ENCODE measurements around the gene TM9SF4.

Gene TM9SF4

DNA sequence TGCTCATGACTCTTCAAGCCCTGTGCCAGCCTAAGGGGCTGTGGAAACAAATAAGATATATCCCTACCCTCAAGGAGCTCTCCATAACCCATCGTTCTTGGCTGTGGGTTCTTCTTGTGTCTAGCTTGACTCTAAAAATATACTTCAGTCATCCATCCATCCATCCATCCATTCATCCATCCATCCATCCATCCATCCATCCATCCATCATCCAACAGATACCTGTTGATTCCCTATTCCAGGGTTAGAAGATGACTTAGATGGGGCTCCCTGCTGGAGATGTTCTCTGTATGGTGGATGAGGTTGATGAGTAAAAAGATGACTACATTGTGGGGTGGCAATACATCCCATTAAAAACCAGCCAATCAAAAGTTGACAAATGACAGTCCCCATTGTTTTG is 34.0 kb upstream of the TM9SF4 start:
- no peak for TF ChIP-seq JUND (IDR thresholded peaks at IDR 0.05; ENCODE audit: low read depth)
- no peak for DNase-seq (ENCODE audit: low read depth in 1 of 2, low spot score in 1 of 2)
- in situ Hi-C loops (cut with HindIII; ENCODE audit: low pct_unique_long_range_greater_than_20kb, low sequenced_read_pairs), result no loop called here

- no peak for TF ChIP-seq JUND (IDR thresholded peaks at IDR 0.05; ENCODE audit: low read depth)
- no peak for DNase-seq (ENCODE audit: low read depth in 1 of 2, low spot score in 1 of 2)
Observed at GRCh38 chr20:32077190-32077589, 32.3 kb upstream of the TM9SF4 start.

DNA sequence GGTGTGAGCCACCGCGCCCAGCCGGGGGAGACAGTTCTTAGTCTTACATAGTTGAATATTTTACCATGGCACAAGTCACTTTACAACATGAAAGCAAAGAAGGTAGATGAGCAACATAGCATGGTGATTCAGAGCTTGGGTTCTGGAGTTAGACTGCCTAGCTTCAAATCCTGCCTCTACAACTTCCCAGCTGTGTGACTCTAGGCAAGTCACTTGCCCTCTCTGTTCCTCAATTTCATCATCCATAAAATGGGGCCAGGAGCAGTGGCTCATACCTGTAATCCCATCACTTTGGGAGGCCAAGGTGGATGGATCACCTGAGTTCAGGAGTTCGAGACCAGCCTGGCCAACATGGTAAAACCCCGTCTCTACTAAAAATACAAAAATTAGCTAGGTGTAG is 31.2 kb upstream of the TM9SF4 start:
- no peak for TF ChIP-seq JUND (IDR thresholded peaks at IDR 0.05; ENCODE audit: low read depth)
- in situ Hi-C loops (cut with HindIII; ENCODE audit: low pct_unique_long_range_greater_than_20kb, low sequenced_read_pairs), result no loop called here
- no peak for DNase-seq (ENCODE audit: low read depth in 1 of 2, low spot score in 1 of 2)

More at GRCh38 chr20:32077190-32077589, 32.3 kb upstream of the TM9SF4 start:
- in situ Hi-C loops (cut with HindIII; ENCODE audit: low pct_unique_long_range_greater_than_20kb, low sequenced_read_pairs), result no loop called here

- TF ChIP-seq JUND (IDR thresholded peaks at IDR 0.05; ENCODE audit: low read depth), result no peak
- no peak for DNase-seq (ENCODE audit: low read depth in 1 of 2, low spot score in 1 of 2)
- in situ Hi-C loops (cut with HindIII; ENCODE audit: low pct_unique_long_range_greater_than_20kb, low sequenced_read_pairs), result no loop called here
Observed at GRCh38 chr20:32078791-32079190, 30.7 kb upstream of the TM9SF4 start.

DNA sequence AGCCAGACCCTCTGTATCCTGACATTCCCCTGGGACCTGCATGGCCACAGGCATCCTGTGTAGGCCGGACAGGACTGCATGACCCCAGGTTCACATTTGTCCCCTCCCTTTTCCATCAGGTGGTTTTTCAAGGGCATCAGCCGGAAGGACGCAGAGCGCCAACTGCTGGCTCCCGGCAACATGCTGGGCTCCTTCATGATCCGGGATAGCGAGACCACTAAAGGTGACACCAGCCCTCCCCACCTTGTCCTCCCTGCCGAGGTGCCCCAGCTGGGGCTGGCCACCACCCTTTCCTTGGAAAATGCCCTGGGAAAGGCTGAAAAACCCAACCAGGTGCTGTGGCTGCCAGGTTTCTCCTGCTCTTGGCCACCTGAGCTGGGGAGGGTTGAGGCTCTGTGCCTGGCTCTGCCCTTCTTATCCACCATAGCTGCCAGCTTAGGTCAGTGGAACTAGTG is 29.8 kb upstream of the TM9SF4 start:
- in situ Hi-C loops (cut with HindIII; ENCODE audit: low pct_unique_long_range_greater_than_20kb, low sequenced_read_pairs), result no loop called here

GRCh38 chr20:32080783-32081182 is 28.7 kb upstream of the TM9SF4 start:
- in situ Hi-C loops (cut with HindIII; ENCODE audit: low pct_unique_long_range_greater_than_20kb, low sequenced_read_pairs), result no loop called here
- no peak for TF ChIP-seq JUND (IDR thresholded peaks at IDR 0.05; ENCODE audit: low read depth)
- DNase-seq (ENCODE audit: low read depth in 1 of 2, low spot score in 1 of 2), result no peak

More for the DNA sequence above, 29.8 kb upstream of the TM9SF4 start:
- no peak for DNase-seq (ENCODE audit: low read depth in 1 of 2, low spot score in 1 of 2)
- no peak for TF ChIP-seq JUND (IDR thresholded peaks at IDR 0.05; ENCODE audit: low read depth)

GRCh38 chr20:32083469-32083868 is 26.0 kb upstream of the TM9SF4 start:
- in situ Hi-C loops (cut with HindIII; ENCODE audit: low pct_unique_long_range_greater_than_20kb, low sequenced_read_pairs), result no loop called here
- no peak for DNase-seq (ENCODE audit: low read depth in 1 of 2, low spot score in 1 of 2)
- no peak for TF ChIP-seq JUND (IDR thresholded peaks at IDR 0.05; ENCODE audit: low read depth)

- in situ Hi-C loops (cut with HindIII; ENCODE audit: low pct_unique_long_range_greater_than_20kb, low sequenced_read_pairs), result no loop called here
- DNase-seq (ENCODE audit: low read depth in 1 of 2, low spot score in 1 of 2), result no peak
- no peak for TF ChIP-seq JUND (IDR thresholded peaks at IDR 0.05; ENCODE audit: low read depth)
Observed at GRCh38 chr20:32087070-32087469, 22.4 kb upstream of the TM9SF4 start.

GRCh38 chr20:32088759-32089158 is 20.8 kb upstream of the TM9SF4 start:
- TF ChIP-seq JUND (IDR thresholded peaks at IDR 0.05; ENCODE audit: low read depth), result no peak
- in situ Hi-C loops (cut with HindIII; ENCODE audit: low pct_unique_long_range_greater_than_20kb, low sequenced_read_pairs), result no loop called here
- DNase-seq (ENCODE audit: low read depth in 1 of 2, low spot score in 1 of 2), result no peak

GRCh38 chr20:32089637-32090362 is 19.7 kb upstream of the TM9SF4 start:
- in situ Hi-C loops (cut with HindIII; ENCODE audit: low pct_unique_long_range_greater_than_20kb, low sequenced_read_pairs), result no loop called here
- TF ChIP-seq JUND (IDR thresholded peaks at IDR 0.05; ENCODE audit: low read depth), result no peak
- no peak for DNase-seq (ENCODE audit: low read depth in 1 of 2, low spot score in 1 of 2)

DNA sequence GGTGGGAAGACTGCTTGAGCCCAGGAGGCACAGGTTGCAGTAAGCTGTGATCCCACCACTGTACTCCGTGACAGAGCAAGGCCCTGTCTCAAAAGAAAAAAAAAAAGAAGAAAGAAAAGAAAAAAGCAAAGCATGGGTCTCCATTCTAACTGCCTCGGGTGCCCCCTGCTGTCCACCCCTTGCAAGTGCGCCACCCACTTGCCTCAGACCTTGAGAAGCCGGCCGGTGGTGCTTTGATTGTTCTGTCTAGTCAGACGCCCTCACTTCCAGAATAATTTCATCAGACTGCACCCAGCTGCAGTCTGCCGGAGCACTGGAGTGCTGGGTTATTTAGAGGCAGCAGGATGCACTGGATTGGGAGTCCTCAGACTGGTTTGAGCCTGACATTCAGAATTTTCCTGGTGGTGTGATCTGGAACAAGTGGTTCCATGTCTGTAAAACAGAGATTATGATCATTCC is 17.6 kb upstream of the TM9SF4 start:
- peak; percentile 48 to 79 for DNase-seq (ENCODE audit: low read depth in 1 of 2, low spot score in 1 of 2)
- in situ Hi-C loops (cut with HindIII; ENCODE audit: low pct_unique_long_range_greater_than_20kb, low sequenced_read_pairs), result no loop called here
- TF ChIP-seq JUND (IDR thresholded peaks at IDR 0.05; ENCODE audit: low read depth), result no peak

DNA sequence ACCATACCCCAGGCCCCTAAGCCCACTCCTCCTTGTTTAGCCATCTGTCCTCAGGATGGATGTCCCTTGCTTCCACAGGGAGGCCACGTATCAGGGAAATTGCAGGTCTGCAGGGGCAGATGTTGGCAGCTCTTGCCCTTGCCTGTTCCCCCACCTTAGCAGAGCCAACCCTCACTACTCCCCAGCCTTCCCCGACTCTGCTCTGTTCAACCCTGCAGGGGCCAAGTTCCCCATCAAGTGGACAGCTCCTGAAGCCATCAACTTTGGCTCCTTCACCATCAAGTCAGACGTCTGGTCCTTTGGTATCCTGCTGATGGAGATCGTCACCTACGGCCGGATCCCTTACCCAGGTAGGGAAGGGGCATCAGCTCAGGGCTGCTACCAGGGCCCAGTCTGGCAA is 10.7 kb upstream of the TM9SF4 start:
- in situ Hi-C loops (cut with HindIII; ENCODE audit: low pct_unique_long_range_greater_than_20kb, low sequenced_read_pairs), result no loop called here
- no peak for DNase-seq (ENCODE audit: low read depth in 1 of 2, low spot score in 1 of 2)

DNA sequence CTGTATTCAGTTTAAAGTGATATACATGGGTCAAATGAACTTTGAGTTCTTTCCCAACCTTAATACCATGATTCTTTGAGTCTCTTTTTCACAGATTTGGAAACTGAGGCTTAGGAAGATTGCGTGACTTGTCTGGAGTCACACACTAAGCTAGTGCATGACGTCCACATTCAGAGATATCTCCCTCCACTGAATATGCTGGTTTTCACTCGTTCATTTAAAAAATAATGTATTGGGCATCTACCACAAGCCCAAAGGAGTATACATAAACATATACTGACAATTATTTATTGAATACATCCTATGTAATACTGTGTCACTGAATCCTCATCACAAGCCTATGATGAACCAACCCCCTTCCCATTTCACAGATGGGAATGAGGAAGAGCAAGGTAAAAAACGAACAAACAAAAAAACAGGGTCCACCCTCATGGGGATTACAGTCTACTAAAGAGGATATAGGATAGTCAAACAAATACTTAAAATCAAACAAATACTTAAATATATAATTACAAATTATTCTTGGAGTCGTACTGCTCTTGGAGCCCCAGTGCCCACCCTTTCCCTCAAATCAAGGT is 611 bp upstream of the TM9SF4 start:
- in situ Hi-C loops (cut with HindIII; ENCODE audit: low pct_unique_long_range_greater_than_20kb, low sequenced_read_pairs), result no loop called here
- no peak for DNase-seq (ENCODE audit: low read depth in 1 of 2, low spot score in 1 of 2)
- TF ChIP-seq JUND (IDR thresholded peaks at IDR 0.05; ENCODE audit: low read depth), result no peak

More for the DNA sequence above, 10.7 kb upstream of the TM9SF4 start:
- no peak for TF ChIP-seq JUND (IDR thresholded peaks at IDR 0.05; ENCODE audit: low read depth)

Measured in T47D (cell line).